Stomach (tissue), 9 donors: ENCODE data around the gene RPS6KL1. TPM values are rescaled to one million over a fixed set of nuclear protein-coding genes. Genes with fewer than 3 reads are reported as not detected.

Experiments used
- DNase-seq, 2 donors: peaks; one replicate each; pipeline versions ENCODE4 v3.0.0 to v3.0.0-alpha.2; 2013 to 2019
- H3K27ac ChIP-seq, 5 donors: fragments of 200-600 bp in 4 of 5; sonication (generic) in 4 of 5; one replicate each; pipeline ENCODE4 v1.5.1; 2013 to 2019; ENCODE audit warnings: mild to moderate bottlenecking in 1 of 5, moderate library complexity in 1 of 5
- H3K27me3 ChIP-seq, 3 donors: fragments of 200-600 bp; sonication (generic); one replicate each; pipeline ENCODE4 v1.5.1; 2017 to 2019; ENCODE audit warnings: mixed run types in 1 of 3
- H3K36me3 ChIP-seq, 4 donors: fragments of 200-600 bp; sonication (generic); 1 replicate in 3 of 4; 2 replicates in 1 of 4; pipeline ENCODE4 v1.5.1; 2016 to 2019
- H3K4me1 ChIP-seq, 4 donors: fragments of 200-600 bp; sonication (generic); one replicate each; pipeline ENCODE4 v1.5.1; 2016 to 2019
- H3K4me3 ChIP-seq, 4 donors: fragments of 200-600 bp; sonication (generic) in 3 of 4; one replicate each; pipeline ENCODE4 v1.5.1; 2016 to 2019; ENCODE audit warnings: mild to moderate bottlenecking in 1 of 4
- H3K9me3 ChIP-seq, 4 donors: fragments of 200-600 bp; sonication (generic); one replicate each; pipeline ENCODE4 v1.5.1; 2016 to 2019
- EP300 ChIP-seq: sonication (generic); formaldehyde crosslinking; IDR thresholded peaks from one replicate; pipeline ENCODE4 v1.6.1; 2017; ENCODE audit warnings: antibody characterized with exemption
- POLR2A ChIP-seq, 4 donors: fragments of 450-650 bp; IDR thresholded peaks; one replicate each; pipeline ENCODE4 v1.6.1; 2016; ENCODE audit warnings: antibody characterized with exemption in 4 of 4, control low read depth in 2 of 4, mild to moderate bottlenecking in 1 of 4, moderate library complexity in 1 of 4
- POLR2AphosphoS5 ChIP-seq, 3 donors: sonication (generic); formaldehyde crosslinking; IDR thresholded peaks; one replicate each; pipeline ENCODE4 v1.6.1; 2016; ENCODE audit warnings: antibody characterized with exemption in 3 of 3
- WGBS, 5 donors: extraction: QIAGEN DNeasy Blood & Tissue Kit in 3 of 5; methylation state at CpG; one replicate each; pipeline versions ENCODE4 v1.1.5 to v1.1.7; 2013 to 2018; 5-methylcytosine and 5-hydroxymethylcytosine counted together
- intact Hi-C: fragments of 100-400 bp; cut with DNase I; formaldehyde crosslinking; loops from one replicate; pipeline ENCODE4 v1.15.1; 2023; ENCODE audit warnings: low total_unique reads
- polyA plus RNA-seq, 3 donors: library from polyadenylated mRNA; stranded (reverse); fragments of 200-250 nt; gene quantifications; one replicate each; pipeline ENCODE4 v1.2.3, GENCODE V29; 2013
- total RNA-seq, 5 donors: library from RNA; depleted of rRNA; stranded (reverse); fragments of >200 nt; gene quantifications; one replicate each; pipeline versions ENCODE4 v1.1.0 to v1.2.3, GENCODE V29; 2014 to 2016
- TF ChIP-seq, protein P1 (sequence below), 7 experiments: fragments of 450-650 bp in 4 of 7; fragments of 200-600 bp in 3 of 7; sonication (generic) in 3 of 7; IDR thresholded peaks; one replicate each; pipeline ENCODE4 v1.5.1; 2016 to 2019; ENCODE audit warnings: antibody characterized with exemption in 7 of 7, control low read depth in 2 of 7, mild to moderate bottlenecking in 1 of 7
- donor health status: healthy with polysubstance abuse.
- donor health status: Bipolar disorder and iron deficiency.
- donor health status: healthy.

Gene RPS6KL1
- total and polyA plus RNA-seq, 8 donors = 0.92 to 2.5 (median 2.0) TPM; not detected in 3

DNA sequence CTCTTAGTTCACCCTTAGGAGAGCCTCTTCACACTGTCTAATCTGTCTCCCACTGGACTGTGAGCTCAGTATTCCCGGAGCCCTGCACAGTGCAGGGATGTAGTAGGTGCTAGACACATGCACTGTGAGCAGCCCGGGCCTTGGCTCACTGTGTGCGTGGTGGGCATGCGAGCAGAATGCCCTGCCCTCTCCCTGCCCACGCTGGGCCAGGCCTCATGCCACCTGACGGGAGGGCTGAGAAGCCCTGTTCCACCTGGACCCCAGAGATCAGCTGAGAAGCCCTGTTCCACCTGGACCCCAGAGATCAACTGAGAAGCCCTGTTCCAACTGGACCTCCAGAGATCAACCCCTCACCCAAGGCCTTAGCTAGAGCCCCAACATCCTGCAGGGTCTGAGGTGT lies 10.9 kb downstream of the RPS6KL1 start:
- intact Hi-C loops = loop anchor here (10.0 kb wide), 1 partner anchor 173 kb away; no protein-coding TSS in a partner anchor
- 74 to 90% (median 85%) methylated on average over 4 to 6 of the region's 6 CpGs; no CpG with 5 or more reads in 1 of the 5 donors for WGBS, 5 donors
- H3K9me3 ChIP-seq = no peaks in the 10 kb centered on the region
- DNase-seq = no peak
- H3K4me3 ChIP-seq = no peak overlapping the region
- no peak overlapping the region for H3K27ac ChIP-seq
- H3K27me3 ChIP-seq = no peaks in the 10 kb centered on the region
- H3K36me3 ChIP-seq = no peaks in the 10 kb centered on the region
- H3K4me1 ChIP-seq = peaks cover 0 to 21% (median 12%) of the 10 kb centered on the region in 4 donors
- TF ChIP-seq, protein P1, sequence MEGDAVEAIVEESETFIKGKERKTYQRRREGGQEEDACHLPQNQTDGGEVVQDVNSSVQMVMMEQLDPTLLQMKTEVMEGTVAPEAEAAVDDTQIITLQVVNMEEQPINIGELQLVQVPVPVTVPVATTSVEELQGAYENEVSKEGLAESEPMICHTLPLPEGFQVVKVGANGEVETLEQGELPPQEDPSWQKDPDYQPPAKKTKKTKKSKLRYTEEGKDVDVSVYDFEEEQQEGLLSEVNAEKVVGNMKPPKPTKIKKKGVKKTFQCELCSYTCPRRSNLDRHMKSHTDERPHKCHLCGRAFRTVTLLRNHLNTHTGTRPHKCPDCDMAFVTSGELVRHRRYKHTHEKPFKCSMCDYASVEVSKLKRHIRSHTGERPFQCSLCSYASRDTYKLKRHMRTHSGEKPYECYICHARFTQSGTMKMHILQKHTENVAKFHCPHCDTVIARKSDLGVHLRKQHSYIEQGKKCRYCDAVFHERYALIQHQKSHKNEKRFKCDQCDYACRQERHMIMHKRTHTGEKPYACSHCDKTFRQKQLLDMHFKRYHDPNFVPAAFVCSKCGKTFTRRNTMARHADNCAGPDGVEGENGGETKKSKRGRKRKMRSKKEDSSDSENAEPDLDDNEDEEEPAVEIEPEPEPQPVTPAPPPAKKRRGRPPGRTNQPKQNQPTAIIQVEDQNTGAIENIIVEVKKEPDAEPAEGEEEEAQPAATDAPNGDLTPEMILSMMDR (IDR thresholded peaks at IDR 0.05) = no peak
- no peak for TF ChIP-seq EP300
- TF ChIP-seq POLR2A (IDR thresholded peaks at IDR 0.05) = no peak
- TF ChIP-seq POLR2AphosphoS5 (IDR thresholded peaks at IDR 0.05) = no peak

GRCh38 chr14:74911704-74912103 lies 11.4 kb downstream of the RPS6KL1 start:
- H3K36me3 ChIP-seq = peaks cover 0 to 3% (median 1%) of the 10 kb centered on the region in 4 donors
- no peak for DNase-seq
- peaks cover 0 to 21% (median 14%) of the 10 kb centered on the region in 4 donors for H3K4me1 ChIP-seq
- 68 to 81% (median 72%) methylated on average over 4 to 5 of the region's 5 CpGs for WGBS, 5 donors
- no peaks in the 10 kb centered on the region for H3K9me3 ChIP-seq
- TF ChIP-seq, protein P1 (IDR thresholded peaks at IDR 0.05) = no peak
- TF ChIP-seq POLR2AphosphoS5 (IDR thresholded peaks at IDR 0.05) (no peak), EP300 (no peak), POLR2A (IDR thresholded peaks at IDR 0.05) (no peak)
- intact Hi-C loops = loop anchor here (10.0 kb wide), 1 partner anchor 173 kb away; no protein-coding TSS in a partner anchor
- H3K27me3 ChIP-seq = no peaks in the 10 kb centered on the region
- no peak overlapping the region for H3K4me3 ChIP-seq
- H3K27ac ChIP-seq = no peak overlapping the region

- H3K27ac ChIP-seq = no peak overlapping the region
- peaks cover 0 to 8% (median 3%) of the 10 kb centered on the region in 4 donors for H3K36me3 ChIP-seq
- DNase-seq = no peak
- 88 to 100% (median 92%) methylated on average over 1 to 6 of the region's 6 CpGs; no CpG with 5 or more reads in 1 of the 5 donors for WGBS, 5 donors
- TF ChIP-seq POLR2A (IDR thresholded peaks at IDR 0.05) = no peak
- TF ChIP-seq, protein P1 (IDR thresholded peaks at IDR 0.05) = no peak
- no peak for TF ChIP-seq POLR2AphosphoS5 (IDR thresholded peaks at IDR 0.05)
- H3K9me3 ChIP-seq = no peaks in the 10 kb centered on the region
- no peak overlapping the region for H3K4me3 ChIP-seq
- peaks cover 0 to 23% (median 14%) of the 10 kb centered on the region in 4 donors for H3K4me1 ChIP-seq
- intact Hi-C loops = loop anchor here (10.0 kb wide), 1 partner anchor 174 kb away; no protein-coding TSS in a partner anchor
- H3K27me3 ChIP-seq = no peaks in the 10 kb centered on the region
These were observed 11.8 kb downstream of the RPS6KL1 start for GRCh38 chr14:74911221-74911620.

DNA sequence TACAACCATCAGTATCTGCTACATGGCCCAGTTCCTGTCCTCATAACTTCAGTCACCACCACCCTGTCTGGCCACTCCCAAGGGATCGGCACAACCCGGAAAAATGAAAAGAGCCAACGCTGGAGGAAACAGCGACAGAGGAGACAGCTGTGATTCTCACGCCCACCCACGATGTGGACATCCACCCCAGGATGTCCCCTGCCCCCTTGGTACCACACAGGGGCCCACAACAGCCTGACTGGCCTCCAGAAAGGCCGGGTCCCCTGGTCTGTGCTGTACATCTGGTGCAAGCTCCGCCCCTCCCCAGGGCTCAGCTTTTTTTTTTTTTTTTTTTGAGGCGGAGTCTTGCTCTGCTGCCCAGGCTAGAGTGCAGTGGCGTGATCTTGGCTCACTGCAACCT lies 12.5 kb downstream of the RPS6KL1 start:
- H3K4me3 ChIP-seq = no peak overlapping the region
- H3K27me3 ChIP-seq = no peaks in the 10 kb centered on the region
- no peak for DNase-seq
- 39 to 70% (median 65%) methylated on average over 10 of the region's 10 CpGs for WGBS, 5 donors
- peaks cover 0 to 14% (median 3%) of the 10 kb centered on the region in 4 donors for H3K36me3 ChIP-seq
- no peak for TF ChIP-seq EP300
- TF ChIP-seq, protein P1 (IDR thresholded peaks at IDR 0.05) = no peak
- TF ChIP-seq POLR2A (IDR thresholded peaks at IDR 0.05) = no peak
- TF ChIP-seq POLR2AphosphoS5 (IDR thresholded peaks at IDR 0.05) = no peak
- intact Hi-C loops = loop anchor here (10.0 kb wide), 1 partner anchor 174 kb away; no protein-coding TSS in a partner anchor
- H3K27ac ChIP-seq = no peak overlapping the region
- H3K4me1 ChIP-seq = peaks cover 4 to 30% (median 20%) of the 10 kb centered on the region in 4 donors
- no peaks in the 10 kb centered on the region for H3K9me3 ChIP-seq
